Measurements from ENCODE around the gene POR.

- TF ChIP-seq, protein P1, sequence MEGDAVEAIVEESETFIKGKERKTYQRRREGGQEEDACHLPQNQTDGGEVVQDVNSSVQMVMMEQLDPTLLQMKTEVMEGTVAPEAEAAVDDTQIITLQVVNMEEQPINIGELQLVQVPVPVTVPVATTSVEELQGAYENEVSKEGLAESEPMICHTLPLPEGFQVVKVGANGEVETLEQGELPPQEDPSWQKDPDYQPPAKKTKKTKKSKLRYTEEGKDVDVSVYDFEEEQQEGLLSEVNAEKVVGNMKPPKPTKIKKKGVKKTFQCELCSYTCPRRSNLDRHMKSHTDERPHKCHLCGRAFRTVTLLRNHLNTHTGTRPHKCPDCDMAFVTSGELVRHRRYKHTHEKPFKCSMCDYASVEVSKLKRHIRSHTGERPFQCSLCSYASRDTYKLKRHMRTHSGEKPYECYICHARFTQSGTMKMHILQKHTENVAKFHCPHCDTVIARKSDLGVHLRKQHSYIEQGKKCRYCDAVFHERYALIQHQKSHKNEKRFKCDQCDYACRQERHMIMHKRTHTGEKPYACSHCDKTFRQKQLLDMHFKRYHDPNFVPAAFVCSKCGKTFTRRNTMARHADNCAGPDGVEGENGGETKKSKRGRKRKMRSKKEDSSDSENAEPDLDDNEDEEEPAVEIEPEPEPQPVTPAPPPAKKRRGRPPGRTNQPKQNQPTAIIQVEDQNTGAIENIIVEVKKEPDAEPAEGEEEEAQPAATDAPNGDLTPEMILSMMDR (IDR thresholded peaks at IDR 0.05 in 8 of 11, conservative IDR thresholded peaks at IDR 0.05 in 3 of 11): no peak
- TF ChIP-seq POLR2AphosphoS5 (IDR thresholded peaks at IDR 0.05) (no peak), POLR2A (IDR thresholded peaks at IDR 0.05) (no peak)
These were observed 70.1 kb downstream of the POR start for GRCh38 chr7:75985009-75985517.
